HG03571 (cell line): ENCODE data around the gene SELENOT.

Experiments
- ATAC-seq: cut with Tn5 transposase; IDR thresholded peaks from one replicate; pipeline ENCODE4 v1.9.1; 2021; ENCODE audit not compliant: unreplicated experiment

SELENOT gene

GRCh38 chr3:150662410-150663200 is 59.5 kb downstream of the SELENOT start:
- ATAC-seq, result no peak

- ATAC-seq, result no peak
Measured at GRCh38 chr3:150663461-150663860, 60.3 kb downstream of the SELENOT start.

- no peak for ATAC-seq
Measured at GRCh38 chr3:150666167-150666566, 63.0 kb downstream of the SELENOT start.

GRCh38 chr3:150673966-150674365 is 70.8 kb downstream of the SELENOT start:
- ATAC-seq, result no peak

GRCh38 chr3:150675587-150675986 is 72.5 kb downstream of the SELENOT start:
- ATAC-seq, result no peak
